DND-41 (cell line): Measurements from ENCODE around the gene EVA1C.

Source experiments
- CTCF ChIP-seq: IDR thresholded peaks from 2 replicates; pipeline ENCODE4 v1.5.1; 2012; ENCODE audit warnings: borderline replicate concordance, low read length, moderate library complexity, mild to moderate bottlenecking; ENCODE audit not compliant: poor library complexity, severe bottlenecking; ENCODE audit errors: extremely low read depth
- EZH2 ChIP-seq: IDR thresholded peaks from 3 replicates; pipeline ENCODE4 v1.6.1; 2012; ENCODE audit warnings: borderline replicate concordance, low read depth, mild to moderate bottlenecking, moderate library complexity, low read length, inconsistent platforms; ENCODE audit not compliant: severe bottlenecking

- TF ChIP-seq CTCF (no peak), EZH2 (no peak)
These were observed 47.5 kb downstream of the EVA1C start for GRCh38 chr21:32459972-32460371.
